Calu3 (cell line): ENCODE results near the gene MAPK8IP3. TPM values are rescaled to one million over a fixed set of nuclear protein-coding genes. Genes with fewer than 3 reads are reported as not detected.

Experiments used
- BruUV-seq: library from RNA; stranded (reverse); fragments of 400-500 nt; replicated peaks from 2 replicates; lab custom pipeline; 2021; lab: Mats Ljungman, UMichigan
- CTCF ChIA-PET: fragments of 300-600 bp; sonication (Branson Sonifier 250); formaldehyde crosslinking; loops from one replicate; lab custom pipeline; 2022; ENCODE audit warnings: antibody characterized with exemption; lab: Charles Lee
- DNase-seq: peaks from one replicate; pipeline ENCODE4 v3.0.0; 2022
- H3K27ac Mint-ChIP-seq: one replicate; pipeline ENCODE4 v1.8.0; 2022; ENCODE audit warnings: mixed read lengths; ENCODE audit not compliant: unreplicated experiment
- H3K27me3 Mint-ChIP-seq: one replicate; pipeline ENCODE4 v1.8.0; 2022; ENCODE audit warnings: mixed read lengths; ENCODE audit not compliant: unreplicated experiment
- H3K36me3 Mint-ChIP-seq: one replicate; pipeline ENCODE4 v1.8.0; 2022; ENCODE audit warnings: mild to moderate bottlenecking, moderate library complexity, mixed read lengths; ENCODE audit not compliant: insufficient read depth, unreplicated experiment
- H3K4me1 Mint-ChIP-seq: one replicate; pipeline ENCODE4 v1.8.0; 2022; ENCODE audit warnings: mild to moderate bottlenecking, low read depth, mixed read lengths; ENCODE audit not compliant: unreplicated experiment
- H3K4me3 Mint-ChIP-seq: one replicate; pipeline ENCODE4 v1.8.0; 2022; ENCODE audit warnings: mild to moderate bottlenecking, low read depth, moderate library complexity, mixed read lengths; ENCODE audit not compliant: unreplicated experiment
- H3K9me3 Mint-ChIP-seq: one replicate; pipeline ENCODE4 v1.8.0; 2022; ENCODE audit warnings: low read depth, mixed read lengths; ENCODE audit not compliant: unreplicated experiment
- CTCF ChIP-seq: fragments of 200-600 bp; IDR thresholded peaks from one replicate; pipeline ENCODE4 v1.8.0; 2022; ENCODE audit warnings: antibody characterized with exemption; ENCODE audit not compliant: unreplicated experiment
- intact Hi-C: fragments of 100-400 bp; cut with micrococcal nuclease; formaldehyde crosslinking; loops from one replicate; pipeline ENCODE4 v1.10.0; 2022; ENCODE audit not compliant: unreplicated experiment
- total RNA-seq: library from RNA; stranded (reverse); gene quantifications from 2 replicates; pipeline ENCODE4 v1.2.3, GENCODE V29; 2022

The MAPK8IP3 gene
- total RNA-seq, 1 experiment from 2014 or later = 110 TPM

GRCh38 chr16:1781758-1782407 lies 75.9 kb downstream of the MAPK8IP3 start:
- H3K4me3 Mint-ChIP-seq = peak overlapping the region; percentile 91
- peak; percentile 30 for TF ChIP-seq CTCF
- peaks cover 13% of the 10 kb centered on the region for H3K4me1 Mint-ChIP-seq
- BruUV-seq = no TSS peak
- intact Hi-C loops = no loop called here
- DNase-seq = peak; percentile 59
- H3K27ac Mint-ChIP-seq = peak overlapping the region; percentile 94
- no peaks in the 10 kb centered on the region for H3K27me3 Mint-ChIP-seq
- H3K9me3 Mint-ChIP-seq = no peaks in the 10 kb centered on the region
- H3K36me3 Mint-ChIP-seq = peaks cover 90% of the 10 kb centered on the region
- CTCF ChIA-PET = interaction anchor here (0.6 to 1.2 kb wide), 4 partner anchors 8 to 108 kb away, joined by 4 to 19 read pairs (median 5); partner anchors contain the start of genes EME2 and MRPS34

- CTCF ChIA-PET = interaction anchor here (0.5 to 1.2 kb wide), 6 partner anchors 9 to 971 kb away, joined by 3 to 19 read pairs (median 4); partner anchors contain the start of genes EME2, FAHD1 and MRPS34
Observed at GRCh38 chr16:1782408-1783264, 76.6 kb downstream of the MAPK8IP3 start, which contains the start of the genes NUBP2 and SPSB3. Gene NUBP2, plus strand, starts transcription at chr16:1782960. Its CDS starts 61 bp downstream, at chr16:1783021. Gene SPSB3, minus strand, starts transcription at chr16:1782571. Its CDS starts 1,088 bp downstream, at chr16:1781483.

DNA sequence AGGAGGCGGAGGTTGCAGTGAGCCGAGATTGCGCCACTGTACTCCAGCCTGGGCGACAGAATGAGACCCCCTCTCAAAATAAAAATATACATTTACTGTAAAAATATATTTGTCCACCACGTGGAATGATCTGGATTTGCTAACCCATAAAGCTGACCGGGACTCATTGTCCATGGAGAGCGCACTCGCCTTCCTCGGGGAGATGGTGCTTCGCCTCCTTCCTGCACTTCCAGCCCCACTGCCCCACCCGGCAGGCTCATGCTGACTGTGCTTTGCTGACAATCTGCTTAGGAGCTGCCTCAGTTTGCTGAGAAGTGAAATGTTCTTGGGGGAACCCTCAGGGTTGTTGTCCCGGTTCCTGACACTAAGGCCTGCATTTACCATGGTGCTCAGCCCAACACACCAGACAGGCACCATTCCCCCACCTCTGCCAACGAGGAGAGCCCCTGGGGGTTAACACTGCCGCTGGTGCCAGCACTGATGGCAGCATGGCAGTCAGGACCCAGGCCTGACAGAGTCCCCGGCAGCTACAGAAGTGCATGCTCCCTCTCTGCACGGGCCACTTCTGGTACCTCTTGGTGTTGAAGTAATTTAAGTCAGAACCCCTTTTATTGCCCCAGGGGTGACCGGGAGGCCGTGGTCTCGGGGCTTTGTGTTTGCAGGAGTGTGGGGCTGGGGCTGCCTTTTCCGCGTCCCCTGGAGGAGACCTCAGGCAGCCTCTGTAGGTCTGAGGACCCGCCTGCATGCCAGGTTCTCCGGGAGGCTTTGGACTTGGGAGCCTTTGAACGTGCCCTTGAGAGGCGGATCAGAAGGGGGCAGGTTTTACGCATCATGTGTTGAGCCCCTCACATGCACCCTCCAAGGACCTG lies 79.2 kb downstream of the MAPK8IP3 start:
- no peaks in the 10 kb centered on the region for H3K9me3 Mint-ChIP-seq
- no peaks in the 10 kb centered on the region for H3K27me3 Mint-ChIP-seq
- no peak for TF ChIP-seq CTCF
- peaks cover 74% of the 10 kb centered on the region for H3K36me3 Mint-ChIP-seq
- no peak overlapping the region for H3K27ac Mint-ChIP-seq
- CTCF ChIA-PET = interaction anchor here (0.7 kb wide), 1 partner anchor 10 kb away, joined by 3 read pairs; no protein-coding TSS in a partner anchor
- intact Hi-C loops = no loop called here
- no TSS peak for BruUV-seq
- DNase-seq = no peak
- peak overlapping the region; percentile 12 for H3K4me3 Mint-ChIP-seq
- H3K4me1 Mint-ChIP-seq = peaks cover 13% of the 10 kb centered on the region

More at GRCh38 chr16:1782408-1783264, 76.6 kb downstream of the MAPK8IP3 start, which contains the start of the genes NUBP2 and SPSB3:
- Mint-ChIP-seq H3K4me1 (peaks cover 13% of the 10 kb centered on the region), H3K27me3 (no peaks in the 10 kb centered on the region), H3K4me3 (peak within 1 kb of the TSS; percentile 91), H3K27ac (peak within 1 kb of the TSS; percentile 94), H3K36me3 (peaks cover 84% of the 10 kb centered on the region), H3K9me3 (no peaks in the 10 kb centered on the region)
- BruUV-seq = no TSS peak
- TF ChIP-seq CTCF = no peak
- peak; percentile 100 for DNase-seq
- intact Hi-C loops = no loop called here

GRCh38 chr16:1785846-1786170 lies 79.8 kb downstream of the MAPK8IP3 start:
- CTCF ChIA-PET = no interaction called here
- peaks cover 74% of the 10 kb centered on the region for H3K36me3 Mint-ChIP-seq
- BruUV-seq = no TSS peak

More at GRCh38 chr16:1785846-1786170, 79.8 kb downstream of the MAPK8IP3 start:
- Mint-ChIP-seq H3K4me3 (peak overlapping the region; percentile 12), H3K9me3 (no peaks in the 10 kb centered on the region), H3K27ac (no peak overlapping the region), H3K27me3 (no peaks in the 10 kb centered on the region), H3K4me1 (peaks cover 11% of the 10 kb centered on the region)
- DNase-seq = no peak
- intact Hi-C loops = no loop called here
- no peak for TF ChIP-seq CTCF
